NCI-H1105 treated with DMSO at 0.1 percent for 48 hours (cell line): ENCODE results near the gene ABCA2.

Experiments used
- DNase-seq: peaks from one replicate; lab custom pipeline; 2025; lab: John Stamatoyannopoulos, UW

Gene ABCA2

DNA sequence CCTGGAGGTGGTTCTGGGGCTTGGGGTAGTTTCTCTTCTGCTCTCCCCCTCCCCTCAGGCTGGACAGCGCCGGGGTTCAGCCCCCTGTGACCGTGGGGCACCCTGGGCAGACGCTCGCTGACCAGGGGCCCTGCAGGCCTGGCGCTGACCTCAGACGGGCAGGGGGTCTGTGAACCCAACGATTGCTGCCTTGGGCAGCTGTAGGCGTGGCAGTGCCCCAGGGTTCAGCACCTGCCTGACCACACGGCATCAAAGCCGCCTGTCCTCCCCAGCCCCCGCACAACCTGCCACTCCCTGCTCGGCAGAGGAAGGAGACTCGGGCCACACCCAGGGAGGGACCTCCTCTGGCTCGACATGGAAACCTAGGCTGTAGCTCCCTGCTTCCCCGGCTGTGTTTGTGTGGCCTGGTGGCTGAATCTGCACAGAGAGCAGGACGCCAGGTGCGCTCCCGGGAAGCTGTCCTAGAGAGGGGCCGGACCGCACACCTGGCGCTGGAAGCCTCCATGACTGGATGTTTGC is 63.8 kb downstream of the ABCA2 start:
- no peak for DNase-seq

DNA sequence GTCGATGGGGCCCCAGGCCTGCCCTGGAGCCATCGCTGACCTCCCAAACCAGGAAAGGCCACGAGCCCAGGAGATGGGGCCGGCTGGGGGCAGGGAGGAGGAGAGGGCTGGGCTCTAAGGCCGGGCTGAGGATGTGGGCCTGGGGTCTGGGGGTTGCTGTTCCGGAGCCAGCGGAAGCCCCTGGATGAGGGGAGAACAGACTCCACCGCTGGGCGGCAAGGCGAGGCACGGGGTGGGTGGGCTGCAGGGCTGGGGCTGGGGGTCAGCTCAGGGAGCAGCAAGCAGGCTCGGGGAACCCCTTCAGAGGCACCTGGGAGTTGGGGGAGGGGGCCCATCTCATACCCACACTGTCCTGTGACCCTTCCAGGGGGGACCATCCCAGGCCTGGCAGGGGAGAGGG is 64.3 kb downstream of the ABCA2 start:
- DNase-seq = no peak

DNA sequence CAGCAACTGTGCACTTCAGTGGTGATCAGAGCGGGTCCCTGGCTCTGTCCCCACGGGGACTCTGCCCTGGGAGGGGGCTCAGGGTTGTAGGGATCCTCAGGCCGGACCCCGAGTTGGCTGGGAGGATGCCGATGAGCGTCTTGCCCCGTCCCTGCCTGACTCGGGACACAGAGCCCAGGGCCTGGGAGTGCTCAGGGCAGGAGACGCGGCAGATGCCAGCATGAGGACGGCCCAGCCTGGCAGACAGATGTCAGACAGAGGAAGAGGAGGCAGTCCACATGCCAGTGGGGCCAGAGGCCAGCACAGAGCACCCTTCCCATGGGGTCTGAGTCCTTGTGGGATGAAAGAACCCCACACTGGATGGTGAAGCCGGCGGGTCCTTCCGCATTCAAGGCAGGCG is 64.7 kb downstream of the ABCA2 start:
- no peak for DNase-seq

DNA sequence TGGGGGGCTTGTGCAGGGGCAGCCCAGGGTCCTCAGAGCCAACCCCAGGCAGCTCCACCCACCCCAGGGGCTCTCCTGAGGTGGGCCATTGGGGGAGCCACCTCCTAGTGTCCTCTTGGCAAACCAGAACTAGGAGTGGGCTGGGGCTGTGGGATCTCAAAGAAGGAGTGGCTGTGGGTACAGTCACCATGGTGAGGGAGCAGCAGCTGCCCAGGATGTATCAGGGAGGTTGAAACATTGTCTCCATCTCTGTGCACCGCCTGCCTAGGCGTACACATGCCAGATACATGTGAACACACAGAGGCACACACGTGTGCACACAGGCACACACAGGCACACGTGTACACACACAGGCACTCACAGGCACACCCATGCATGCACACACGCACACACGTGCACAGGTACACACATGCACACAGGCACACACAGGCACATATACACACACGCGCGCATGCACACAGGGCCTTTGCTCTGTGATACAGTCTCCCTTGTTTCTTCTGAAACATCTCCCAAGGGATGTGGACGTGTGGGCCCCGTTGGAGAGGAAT is 65.3 kb downstream of the ABCA2 start:
- no peak for DNase-seq

DNA sequence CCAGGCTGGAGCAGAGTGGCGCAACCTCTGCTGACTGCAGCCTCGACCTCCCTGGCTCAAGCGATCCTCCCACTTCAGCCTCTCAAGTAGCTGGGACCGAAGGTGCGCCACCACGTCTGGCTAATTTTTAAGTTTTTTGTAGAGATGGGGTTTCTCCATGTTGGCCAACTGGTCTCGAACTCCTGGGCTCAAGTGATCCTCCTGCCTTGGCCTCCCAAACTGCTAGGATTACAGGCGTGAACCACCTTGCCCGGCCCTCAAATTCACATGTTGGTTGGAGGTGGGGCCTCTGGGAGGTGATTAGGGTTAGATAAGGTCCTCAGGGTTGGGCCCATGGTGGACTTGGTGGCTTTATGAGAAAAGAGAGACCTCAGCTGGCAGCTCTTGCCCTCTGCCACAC is 65.9 kb downstream of the ABCA2 start:
- no peak for DNase-seq

DNA sequence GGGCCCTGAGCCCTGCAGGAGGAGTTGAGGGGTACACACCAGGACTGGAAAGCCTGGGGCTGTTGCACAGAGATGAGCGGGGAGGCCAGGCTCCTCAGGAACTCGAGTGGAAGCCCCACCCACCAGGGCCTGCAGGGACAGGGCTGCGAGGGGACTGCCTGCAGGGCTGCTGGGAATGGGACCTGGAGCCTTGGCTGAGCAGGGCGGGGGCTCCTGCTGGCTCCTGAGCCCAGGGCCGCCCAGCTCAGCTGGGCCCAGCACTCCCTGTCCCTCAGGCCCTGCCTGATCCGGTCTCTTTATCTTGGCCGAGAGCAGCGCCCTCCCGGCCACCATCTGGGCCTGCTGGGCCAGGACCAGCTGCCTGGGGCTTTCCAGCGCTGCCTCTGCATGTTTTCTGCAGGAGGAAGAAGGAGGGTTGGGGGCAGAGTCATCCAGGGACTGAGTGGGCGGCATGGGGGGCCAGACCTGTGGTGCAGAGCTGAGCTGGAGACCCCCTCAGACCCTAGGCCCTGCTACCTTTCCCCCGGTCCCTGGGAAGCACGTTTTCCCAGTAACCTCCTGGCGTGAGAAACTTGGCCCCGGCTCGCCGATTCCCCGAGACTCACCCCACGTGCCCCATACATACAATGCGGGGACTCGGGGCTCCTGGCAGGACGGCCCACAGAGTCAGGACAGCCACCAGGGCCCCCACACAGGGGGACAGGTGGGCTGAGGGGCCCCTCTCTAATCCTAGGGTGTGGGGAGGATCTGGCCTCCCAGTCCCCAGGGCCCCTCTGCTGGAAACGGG is 66.6 kb downstream of the ABCA2 start:
- no peak for DNase-seq

DNA sequence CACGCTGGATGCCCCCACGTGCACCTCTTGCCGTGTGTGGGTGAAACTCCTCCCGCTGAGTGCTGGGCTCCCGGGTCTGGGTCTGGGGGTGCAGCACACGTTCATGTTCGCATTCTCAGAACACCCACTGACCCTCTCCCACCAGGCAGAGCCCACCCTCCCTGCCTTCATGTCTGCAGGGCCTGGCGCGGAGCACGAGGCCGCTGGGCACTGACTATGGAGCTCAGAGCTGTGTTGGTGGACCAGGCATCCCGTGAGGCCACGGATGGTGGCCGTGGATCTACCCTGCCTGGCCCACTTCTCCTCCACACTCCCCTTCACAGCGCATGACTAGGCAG is 67.1 kb downstream of the ABCA2 start:
- DNase-seq = no peak

DNA sequence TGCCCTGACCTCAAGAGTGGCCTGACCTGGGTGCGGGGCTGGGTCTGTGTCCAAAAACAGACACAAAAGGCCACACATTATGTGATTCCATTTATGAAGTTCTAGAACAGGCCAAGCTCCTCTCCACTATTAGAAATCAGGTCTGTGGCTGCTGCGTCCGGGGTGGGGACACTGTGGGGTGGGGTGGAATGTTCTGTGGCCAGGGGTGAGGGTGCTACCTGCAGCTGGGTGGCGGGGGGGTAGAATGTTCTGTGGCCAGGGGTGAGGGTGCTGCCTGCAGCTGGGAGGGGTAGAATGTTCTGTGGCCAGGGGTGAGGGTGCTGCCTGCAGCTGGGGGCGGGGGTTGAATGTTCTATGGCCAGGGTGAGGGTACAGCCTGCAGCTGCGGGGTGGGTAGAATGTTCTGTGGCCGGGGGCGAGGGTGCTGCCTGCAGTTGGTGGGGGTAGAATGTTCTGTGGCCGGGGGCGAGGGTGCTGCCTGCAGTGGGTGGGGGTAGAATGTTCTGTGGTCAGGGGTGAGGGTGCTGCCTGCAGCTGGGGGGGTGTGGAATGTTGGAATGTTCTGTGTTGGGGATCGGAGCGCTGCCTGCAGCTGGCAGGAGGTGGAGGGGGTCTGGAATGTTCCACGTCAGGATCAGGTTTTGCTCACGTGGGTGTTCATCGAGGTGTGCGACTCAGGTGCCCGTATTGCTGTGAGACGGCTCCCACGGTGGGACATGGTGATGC is 67.7 kb downstream of the ABCA2 start:
- DNase-seq = no peak

DNA sequence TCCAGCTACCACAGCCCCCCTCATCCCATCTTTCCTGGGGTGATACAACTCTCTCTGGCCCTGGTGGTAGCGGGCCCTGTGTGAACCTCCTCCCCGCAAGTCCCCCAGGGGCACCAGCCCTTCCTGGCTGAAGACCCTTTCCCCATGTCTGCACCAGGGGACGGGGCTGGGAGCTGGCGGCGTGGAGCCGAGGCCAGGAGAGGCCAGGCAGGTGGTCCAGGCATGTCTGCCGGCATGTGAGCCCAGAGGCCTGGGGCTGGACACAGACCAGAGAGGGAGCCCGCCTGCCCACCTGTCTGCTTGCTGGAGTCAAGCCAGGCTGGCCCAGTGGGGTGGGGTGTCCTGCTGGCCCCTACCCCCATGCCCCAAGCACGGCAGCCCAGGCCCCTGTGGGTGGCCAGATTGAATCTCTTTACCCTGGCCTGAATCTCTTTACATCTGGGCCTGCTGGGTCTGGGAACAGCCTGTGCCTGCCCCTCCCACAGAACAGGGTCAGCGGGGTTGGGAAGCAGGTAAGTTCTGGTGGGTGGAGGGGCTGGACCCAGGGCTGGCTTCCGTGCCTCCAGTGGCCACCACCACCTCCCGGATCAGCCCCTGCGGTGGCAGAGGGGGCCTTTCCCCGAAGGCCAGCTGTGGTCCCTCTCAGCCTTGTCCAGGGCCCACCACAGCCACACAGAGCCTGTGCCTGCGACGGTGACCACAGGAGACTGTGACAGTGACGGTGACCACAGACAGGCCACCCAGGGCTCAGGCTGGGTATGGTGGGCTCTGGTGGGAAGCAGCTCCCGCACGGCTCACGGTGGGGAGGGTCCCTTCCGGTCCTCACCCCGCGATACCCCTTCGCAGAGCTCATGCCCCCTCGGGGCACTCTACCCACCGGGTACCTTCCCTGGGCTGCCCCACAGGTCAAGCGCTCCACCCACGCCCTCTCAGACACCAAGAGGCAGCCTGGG is 68.9 kb downstream of the ABCA2 start:
- DNase-seq = no peak

DNA sequence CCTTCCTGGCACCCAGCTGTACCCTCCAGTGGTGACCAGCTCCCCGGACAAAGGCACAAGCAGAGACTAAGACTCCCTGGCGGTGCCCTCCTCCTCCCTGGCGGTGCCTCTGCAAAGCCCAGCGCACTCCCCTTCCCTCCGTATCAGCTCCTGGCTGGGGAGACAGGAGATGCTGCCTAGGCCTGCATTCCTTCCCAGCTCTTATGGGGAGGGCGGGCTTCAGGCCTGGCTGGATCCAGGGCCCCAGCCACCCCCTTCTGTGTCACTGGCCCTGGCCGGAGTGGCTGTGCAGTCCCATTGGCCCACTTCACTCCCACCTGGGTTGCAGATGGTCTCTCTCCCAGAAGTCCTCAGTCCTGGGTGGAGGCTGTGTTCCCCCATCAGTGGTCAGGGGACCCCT is 69.6 kb downstream of the ABCA2 start:
- no peak for DNase-seq

DNA sequence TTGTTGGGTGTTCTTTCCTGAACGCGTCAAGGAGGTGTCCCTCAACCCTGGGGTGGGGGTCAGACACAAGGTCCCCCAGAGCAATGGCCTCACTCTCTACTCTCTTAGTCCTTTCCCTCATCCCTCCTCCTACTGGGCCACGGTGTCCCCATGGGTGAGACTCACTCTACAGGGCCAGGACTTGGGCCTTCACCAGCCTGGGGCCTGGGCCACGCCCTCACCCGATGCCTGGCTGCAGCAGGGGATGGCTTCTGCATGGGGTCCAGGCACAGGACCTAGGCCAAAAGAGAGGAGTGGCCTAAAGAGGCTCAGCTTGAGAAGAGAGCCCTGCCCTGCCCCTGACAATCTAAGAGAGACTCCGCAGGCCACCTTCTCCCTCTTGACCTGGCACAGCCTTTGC is 70.1 kb downstream of the ABCA2 start:
- DNase-seq = no peak

DNA sequence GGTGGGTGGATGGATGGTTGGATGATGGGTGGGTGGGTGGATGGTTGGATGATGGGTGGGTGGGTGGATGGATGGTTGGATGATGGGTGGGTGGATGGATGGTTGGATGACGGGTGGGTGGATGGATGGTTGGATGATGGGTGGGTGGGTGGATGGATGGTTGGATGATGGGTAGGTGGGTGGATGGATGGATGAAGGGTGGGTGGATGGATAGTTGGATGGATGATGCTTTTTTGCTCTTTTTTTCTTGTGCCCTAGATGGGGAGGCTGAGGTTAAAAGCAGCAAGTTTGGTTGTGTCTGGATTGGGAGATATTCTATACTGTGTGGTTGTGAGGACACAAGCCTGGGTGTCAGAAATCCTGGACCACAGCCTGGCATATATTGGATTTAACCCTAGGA is 70.6 kb downstream of the ABCA2 start:
- no peak for DNase-seq
